ENCODE results near the gene SHANK1.

DNA sequence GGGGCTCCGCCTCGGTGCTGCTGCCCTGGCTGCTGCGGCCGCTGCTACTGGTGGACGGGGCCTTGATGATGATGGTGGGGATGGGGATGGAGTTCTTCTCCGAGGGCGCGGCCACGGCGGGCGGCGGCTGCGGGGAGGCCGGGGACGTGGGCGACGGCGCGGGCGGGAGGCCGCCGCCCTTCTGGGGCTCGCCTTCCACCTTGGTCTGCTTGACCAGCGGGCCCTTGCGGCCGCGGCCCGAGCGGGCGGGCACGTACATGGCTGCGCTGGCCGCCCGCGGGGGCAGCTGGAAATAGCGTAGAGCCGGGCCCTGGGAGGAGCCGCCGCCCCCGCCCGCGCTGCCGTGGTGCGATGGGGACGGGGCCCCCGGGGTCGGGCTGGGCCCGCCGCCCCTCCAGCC, 51.2 kb downstream of the SHANK1 start:
- TF ChIP-seq, protein P1, sequence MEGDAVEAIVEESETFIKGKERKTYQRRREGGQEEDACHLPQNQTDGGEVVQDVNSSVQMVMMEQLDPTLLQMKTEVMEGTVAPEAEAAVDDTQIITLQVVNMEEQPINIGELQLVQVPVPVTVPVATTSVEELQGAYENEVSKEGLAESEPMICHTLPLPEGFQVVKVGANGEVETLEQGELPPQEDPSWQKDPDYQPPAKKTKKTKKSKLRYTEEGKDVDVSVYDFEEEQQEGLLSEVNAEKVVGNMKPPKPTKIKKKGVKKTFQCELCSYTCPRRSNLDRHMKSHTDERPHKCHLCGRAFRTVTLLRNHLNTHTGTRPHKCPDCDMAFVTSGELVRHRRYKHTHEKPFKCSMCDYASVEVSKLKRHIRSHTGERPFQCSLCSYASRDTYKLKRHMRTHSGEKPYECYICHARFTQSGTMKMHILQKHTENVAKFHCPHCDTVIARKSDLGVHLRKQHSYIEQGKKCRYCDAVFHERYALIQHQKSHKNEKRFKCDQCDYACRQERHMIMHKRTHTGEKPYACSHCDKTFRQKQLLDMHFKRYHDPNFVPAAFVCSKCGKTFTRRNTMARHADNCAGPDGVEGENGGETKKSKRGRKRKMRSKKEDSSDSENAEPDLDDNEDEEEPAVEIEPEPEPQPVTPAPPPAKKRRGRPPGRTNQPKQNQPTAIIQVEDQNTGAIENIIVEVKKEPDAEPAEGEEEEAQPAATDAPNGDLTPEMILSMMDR (IDR thresholded peaks at IDR 0.05; ENCODE audit: low read depth, low read length), result no peak
- no peak for TF ChIP-seq EZH2phosphoT487 (IDR thresholded peaks at IDR 0.05; ENCODE audit: low read depth)
